Measurements from ENCODE around the gene ANK3. TPM values are rescaled to one million over a fixed set of nuclear protein-coding genes. Genes with fewer than 3 reads are reported as not detected.

Gene ANK3
- total RNA-seq, 1 experiment from 2014 or later: 15.3 TPM

DNA sequence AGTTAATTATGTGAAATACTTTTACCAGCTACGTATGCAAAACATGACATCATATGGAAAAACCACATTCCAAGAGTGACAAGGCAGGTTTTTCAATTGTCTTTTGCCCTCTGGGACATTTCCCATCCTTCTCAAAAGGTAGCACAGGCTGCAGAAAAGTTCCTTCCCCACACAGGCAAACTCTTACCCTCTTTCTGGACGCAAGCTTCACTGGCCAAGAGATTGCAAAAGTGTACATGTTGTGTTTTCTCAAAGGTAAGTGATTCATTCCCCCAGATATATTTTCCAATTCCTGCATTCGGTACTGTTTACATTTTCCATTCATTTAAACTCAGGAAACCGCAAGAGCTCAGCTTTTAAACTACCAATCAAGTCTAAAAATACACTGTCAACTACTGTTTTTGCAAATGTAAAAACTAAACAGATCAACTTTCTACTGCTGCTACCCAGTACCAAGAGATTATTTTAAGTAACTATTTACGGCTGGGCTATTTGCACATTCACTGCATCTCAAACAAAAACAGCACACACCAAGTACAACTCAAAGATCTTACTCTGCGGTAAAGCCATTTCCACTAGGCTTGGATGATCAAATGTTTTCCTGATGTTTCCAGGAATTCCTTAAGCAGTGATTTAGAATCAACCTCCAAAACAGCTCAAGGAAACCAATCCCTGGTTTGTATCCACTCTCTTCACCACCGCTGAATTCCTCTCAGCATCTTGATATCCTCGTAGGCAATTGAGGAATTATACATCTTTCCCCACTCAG, 249.7 kb downstream of the ANK3 start:
- no peaks in the 10 kb centered on the region for H3K27me3 ChIP-seq (ENCODE audit: insufficient read depth, low read length)
- no peak overlapping the region for H3K4me3 ChIP-seq (replicated peaks in 1 of 2; ENCODE audit: low read depth in 1 of 2, low read length in 2 of 2)
- no peak for ATAC-seq
- H3K4me1 ChIP-seq (ENCODE audit: control insufficient read depth in 1 of 2, insufficient read depth in 2 of 2, low read length in 2 of 2): peaks cover 13 to 29% of the 10 kb centered on the region in 2 experiments
- H3K4me2 ChIP-seq (ENCODE audit: low read length): no peak overlapping the region
- no peaks in the 10 kb centered on the region for H3K9me3 ChIP-seq (ENCODE audit: control insufficient read depth in 1 of 2, insufficient read depth in 1 of 2, low read depth in 1 of 2, low read length in 2 of 2)
- BruUV-seq (replicated peaks): no TSS peak
- intact Hi-C loops (cut with micrococcal nuclease): no loop called here
- no peaks in the 10 kb centered on the region for H4K20me1 ChIP-seq (ENCODE audit: insufficient read depth)
- H3K79me2 ChIP-seq (ENCODE audit: insufficient read depth, low read length): no peaks in the 10 kb centered on the region
- 0 out of 2 replicates have a peak, but pooled peaks cover 3% of the 10 kb centered on the region for H3K9me2 ChIP-seq (ENCODE audit: insufficient read depth)
- H3K36me3 ChIP-seq (ENCODE audit: control insufficient read depth in 1 of 2, insufficient read depth in 2 of 2, low read length in 2 of 2): no peaks in the 10 kb centered on the region
- DNase-seq (ENCODE audit: low read depth, low spot score): no peak
- POLR2A ChIA-PET: no interaction called here
- no peak for TF ChIP-seq SIN3A (IDR thresholded peaks at IDR 0.05; ENCODE audit: low read depth)
- no peak for TF ChIP-seq RAD21 (IDR thresholded peaks at IDR 0.05; ENCODE audit: low read depth)
- no peak for TF ChIP-seq ZFX (IDR thresholded peaks at IDR 0.05)
- TF ChIP-seq SRF (IDR thresholded peaks at IDR 0.05; ENCODE audit: low read depth): no peak
- TF ChIP-seq TCF7L2 (IDR thresholded peaks at IDR 0.05; ENCODE audit: borderline replicate concordance, extremely low read depth, insufficient read depth, insufficient read length): no peak
- no peak for TF ChIP-seq ATF3 (IDR thresholded peaks at IDR 0.05)
- TF ChIP-seq EGR1 (IDR thresholded peaks at IDR 0.05; ENCODE audit: low read depth): no peak
- TF ChIP-seq CEBPB (IDR thresholded peaks at IDR 0.05; ENCODE audit: low read depth): no peak
- no peak for TF ChIP-seq EZH2 (IDR thresholded peaks at IDR 0.05)
- no peak for TF ChIP-seq YY1 (IDR thresholded peaks at IDR 0.05; ENCODE audit: extremely low read depth, insufficient replicate concordance, low read depth, low read length)
- TF ChIP-seq JUND (IDR thresholded peaks at IDR 0.05): no peak
- no peak for TF ChIP-seq EZH2phosphoT487 (IDR thresholded peaks at IDR 0.05; ENCODE audit: borderline replicate concordance)
- TF ChIP-seq POLR2A (IDR thresholded peaks at IDR 0.05; ENCODE audit: borderline replicate concordance, extremely low read depth, insufficient read depth, insufficient read length): no peak
- TF ChIP-seq CBX3 (IDR thresholded peaks at IDR 0.05; ENCODE audit: low read depth): no peak
- TF ChIP-seq, protein P1, sequence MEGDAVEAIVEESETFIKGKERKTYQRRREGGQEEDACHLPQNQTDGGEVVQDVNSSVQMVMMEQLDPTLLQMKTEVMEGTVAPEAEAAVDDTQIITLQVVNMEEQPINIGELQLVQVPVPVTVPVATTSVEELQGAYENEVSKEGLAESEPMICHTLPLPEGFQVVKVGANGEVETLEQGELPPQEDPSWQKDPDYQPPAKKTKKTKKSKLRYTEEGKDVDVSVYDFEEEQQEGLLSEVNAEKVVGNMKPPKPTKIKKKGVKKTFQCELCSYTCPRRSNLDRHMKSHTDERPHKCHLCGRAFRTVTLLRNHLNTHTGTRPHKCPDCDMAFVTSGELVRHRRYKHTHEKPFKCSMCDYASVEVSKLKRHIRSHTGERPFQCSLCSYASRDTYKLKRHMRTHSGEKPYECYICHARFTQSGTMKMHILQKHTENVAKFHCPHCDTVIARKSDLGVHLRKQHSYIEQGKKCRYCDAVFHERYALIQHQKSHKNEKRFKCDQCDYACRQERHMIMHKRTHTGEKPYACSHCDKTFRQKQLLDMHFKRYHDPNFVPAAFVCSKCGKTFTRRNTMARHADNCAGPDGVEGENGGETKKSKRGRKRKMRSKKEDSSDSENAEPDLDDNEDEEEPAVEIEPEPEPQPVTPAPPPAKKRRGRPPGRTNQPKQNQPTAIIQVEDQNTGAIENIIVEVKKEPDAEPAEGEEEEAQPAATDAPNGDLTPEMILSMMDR (IDR thresholded peaks at IDR 0.05 in 2 of 3, conservative IDR thresholded peaks at IDR 0.05 in 1 of 3; ENCODE audit: borderline replicate concordance in 1 of 3, insufficient read depth in 1 of 3, low read depth in 2 of 3, low read length in 2 of 3): no peak
- H3K27ac ChIP-seq (ENCODE audit: low read depth, low read length): no peak overlapping the region
- RAD21 ChIA-PET (ENCODE audit: low non-redundant PET in 1 of 2, low total read pairs in 2 of 2, uncharacterized antibody in 2 of 2, unreplicated experiment in 2 of 2): no interaction called here
- no peak overlapping the region for H2AFZ ChIP-seq (ENCODE audit: low read depth, low read length, poor library complexity, severe bottlenecking)
- CTCF ChIA-PET: interaction anchor here (1.0 kb wide), 1 partner anchor 64 kb away, joined by 3 read pairs; no protein-coding TSS in a partner anchor
- no peak overlapping the region for H3K9ac ChIP-seq (ENCODE audit: low read length)
